ENCODE data around the gene CASQ2. TPM values are rescaled to one million over a fixed set of nuclear protein-coding genes. Genes with fewer than 3 reads are reported as not detected.

Gene CASQ2
- total RNA-seq, 1 donor from 2014 or later = 0.11 TPM

DNA sequence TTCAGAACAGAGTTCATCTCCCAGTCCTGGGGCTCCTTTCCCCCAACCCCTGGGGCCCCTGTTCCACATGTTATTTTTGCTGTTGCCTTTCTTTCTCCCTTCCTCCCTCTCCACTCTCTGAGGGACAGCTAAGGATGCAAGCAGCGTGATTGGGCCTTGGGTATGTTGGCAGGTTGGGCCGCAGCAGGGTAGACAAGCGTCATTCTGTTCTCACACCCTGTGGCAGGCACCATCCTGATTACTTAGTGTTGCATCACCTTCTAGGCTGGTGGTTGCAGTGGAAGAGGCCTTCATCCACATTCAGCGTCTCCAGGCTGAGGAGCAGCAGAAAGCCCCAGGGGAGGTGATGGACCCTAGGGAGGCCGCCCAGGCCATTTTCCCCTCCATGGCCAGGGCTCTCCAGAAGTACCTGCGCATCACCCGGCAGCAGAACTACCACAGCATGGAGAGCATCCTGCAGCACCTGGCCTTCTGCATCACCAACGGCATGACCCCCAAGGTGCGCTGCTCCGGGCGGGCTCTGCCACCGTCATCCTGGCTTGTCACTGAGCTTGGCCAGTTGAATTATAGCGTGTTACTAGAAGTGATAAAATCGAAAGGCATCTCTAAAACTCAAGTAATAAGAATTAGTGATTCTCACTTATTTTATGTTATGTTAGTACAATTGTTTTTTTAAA lies 83.3 kb downstream of the CASQ2 start:
- Mint-ChIP-seq H3K36me3 (ENCODE audit: low read depth, unreplicated experiment) (peaks cover 12% of the 10 kb centered on the region), H3K9me3 (ENCODE audit: unreplicated experiment) (peaks cover 2% of the 10 kb centered on the region), H3K27ac (ENCODE audit: unreplicated experiment) (no peak overlapping the region), H3K4me3 (ENCODE audit: unreplicated experiment) (no peak overlapping the region), H3K27me3 (ENCODE audit: low read depth, unreplicated experiment) (no peaks in the 10 kb centered on the region), H3K4me1 (ENCODE audit: low read depth, unreplicated experiment) (peaks cover 1% of the 10 kb centered on the region)
- no peaks in the 10 kb centered on the region for H3K9me3 ChIP-seq (ENCODE audit: insufficient read depth, low read depth, low read length)
- no peaks in the 10 kb centered on the region for H3K4me1 ChIP-seq (ENCODE audit: insufficient read depth, low read length)
- no peak overlapping the region for H3K27ac ChIP-seq (ENCODE audit: low read depth, low read length)
- no peak overlapping the region for H2AFZ ChIP-seq (ENCODE audit: low read depth, low read length)
- FAIRE-seq = no peak
- H3K4me2 ChIP-seq (ENCODE audit: low read length) = no peak overlapping the region
- peaks cover 8% of the 10 kb centered on the region for H4K20me1 ChIP-seq (ENCODE audit: insufficient read depth, low read length)
- no peaks in the 10 kb centered on the region for H3K27me3 ChIP-seq (ENCODE audit: insufficient read depth, low read length)
- no peak overlapping the region for H3K4me3 ChIP-seq (ENCODE audit: insufficient read depth, low read depth, low read length)
- no peaks in the 10 kb centered on the region for H3K79me2 ChIP-seq (ENCODE audit: insufficient read depth, low read length)
- H3K9ac ChIP-seq (ENCODE audit: low read length) = no peak overlapping the region
- DNase-seq (ENCODE audit: low read depth) = no peak
- H3K36me3 ChIP-seq (ENCODE audit: insufficient read depth, low read length) = peaks cover 30% of the 10 kb centered on the region
- TF ChIP-seq CTCF (IDR thresholded peaks at IDR 0.05; ENCODE audit: insufficient read depth, low read depth, low read length) (no peak), EZH2 (IDR thresholded peaks at IDR 0.05; ENCODE audit: insufficient read depth, low read length) (no peak)

GRCh38 chr1:115682792-115683191 lies 85.7 kb downstream of the CASQ2 start:
- no peak overlapping the region for H3K4me3 Mint-ChIP-seq (ENCODE audit: unreplicated experiment)
- FAIRE-seq = no peak

More at GRCh38 chr1:115682792-115683191, 85.7 kb downstream of the CASQ2 start:
- Histone ChIP-seq H3K9me3 (ENCODE audit: insufficient read depth, low read depth, low read length) (no peaks in the 10 kb centered on the region), H3K27me3 (ENCODE audit: insufficient read depth, low read length) (no peaks in the 10 kb centered on the region), H2AFZ (ENCODE audit: low read depth, low read length) (no peak overlapping the region), H3K9ac (ENCODE audit: low read length) (no peak overlapping the region), H3K36me3 (ENCODE audit: insufficient read depth, low read length) (peaks cover 25% of the 10 kb centered on the region), H3K27ac (ENCODE audit: low read depth, low read length) (no peak overlapping the region), H3K79me2 (ENCODE audit: insufficient read depth, low read length) (peaks cover 6% of the 10 kb centered on the region), H4K20me1 (ENCODE audit: insufficient read depth, low read length) (peaks cover 9% of the 10 kb centered on the region), H3K4me2 (ENCODE audit: low read length) (no peak overlapping the region), H3K4me1 (ENCODE audit: insufficient read depth, low read length) (peaks cover 16% of the 10 kb centered on the region), H3K4me3 (ENCODE audit: insufficient read depth, low read depth, low read length) (no peak overlapping the region)
- Mint-ChIP-seq H3K27me3 (ENCODE audit: low read depth, unreplicated experiment) (no peaks in the 10 kb centered on the region), H3K36me3 (ENCODE audit: low read depth, unreplicated experiment) (peaks cover 14% of the 10 kb centered on the region), H3K27ac (ENCODE audit: unreplicated experiment) (no peak overlapping the region), H3K9me3 (ENCODE audit: unreplicated experiment) (peaks cover 2% of the 10 kb centered on the region), H3K4me1 (ENCODE audit: low read depth, unreplicated experiment) (peaks cover 21% of the 10 kb centered on the region)
- DNase-seq (ENCODE audit: low read depth) = no peak
- TF ChIP-seq EZH2 (IDR thresholded peaks at IDR 0.05; ENCODE audit: insufficient read depth, low read length) (no peak), CTCF (IDR thresholded peaks at IDR 0.05; ENCODE audit: insufficient read depth, low read depth, low read length) (no peak)

Measured in astrocyte (in vitro differentiated cells and primary cell).